CD4-positive, alpha-beta T cell treated with Interferon alpha-2 for 1 hour (primary cell): ENCODE data around the gene CNTROB.

Experiments
- DNase-seq, 2 donors: peaks; one replicate each; pipeline ENCODE4 v3.0.0-alpha.2; 2020 to 2022

CNTROB gene

GRCh38 chr17:7903154-7904103, 28.6 kb upstream of the CNTROB start:
- no peak for DNase-seq

DNA sequence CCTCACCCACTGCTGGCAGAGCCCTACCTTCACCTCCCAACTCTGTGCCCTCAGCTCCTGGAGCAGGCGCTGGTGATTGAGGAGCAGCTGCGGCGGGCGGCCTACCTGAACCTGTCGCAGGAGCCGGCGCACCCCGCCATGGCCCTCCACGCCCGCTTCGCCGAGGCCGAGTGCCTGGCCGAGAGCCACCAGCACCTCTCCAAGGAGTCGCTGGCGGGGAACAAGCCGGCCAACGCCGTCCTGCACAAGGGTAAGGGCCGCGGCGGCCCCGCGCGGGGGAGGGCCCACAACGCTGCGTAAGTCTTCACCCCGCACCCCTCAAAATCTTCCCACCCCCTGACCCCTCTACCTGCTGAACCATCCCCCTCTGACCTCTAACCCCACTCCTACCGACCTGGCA, 22.9 kb upstream of the CNTROB start:
- DNase-seq, result no peak

GRCh38 chr17:7910281-7910680, 21.7 kb upstream of the CNTROB start:
- no peak for DNase-seq

- DNase-seq, result no peak
Observed at GRCh38 chr17:7910711-7911110, 21.3 kb upstream of the CNTROB start.

GRCh38 chr17:7911116-7911515, 20.9 kb upstream of the CNTROB start:
- DNase-seq, result no peak

DNA sequence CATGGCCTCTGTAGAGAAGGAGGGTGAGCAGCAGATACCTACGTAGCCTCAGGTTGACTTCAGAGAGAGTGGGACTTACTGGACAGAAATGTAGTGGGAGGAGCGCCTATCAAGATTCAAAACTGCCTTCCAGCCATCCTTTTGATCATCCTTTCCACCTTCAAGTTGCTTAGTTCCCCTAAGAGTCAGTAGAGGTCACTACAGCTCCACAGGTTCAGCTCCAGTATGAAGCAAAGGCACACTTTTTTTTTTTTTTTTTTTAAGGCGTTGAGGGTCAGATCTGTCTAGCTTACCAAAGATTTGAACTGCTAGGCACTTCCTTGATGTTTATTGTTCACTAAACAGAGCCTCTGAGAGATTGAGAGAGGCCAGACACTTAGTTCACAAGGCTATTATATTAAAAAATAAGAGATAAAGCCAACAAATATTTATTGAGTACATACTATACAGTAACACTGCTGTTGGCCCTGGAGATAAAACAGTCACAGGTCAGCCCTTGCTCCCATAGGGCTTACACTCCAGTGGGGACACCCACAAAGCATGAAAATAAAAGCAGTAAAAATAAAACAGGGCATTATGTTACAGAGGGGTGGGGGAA, 19.0 kb upstream of the CNTROB start:
- peak; percentile 72 to 85 for DNase-seq

DNA sequence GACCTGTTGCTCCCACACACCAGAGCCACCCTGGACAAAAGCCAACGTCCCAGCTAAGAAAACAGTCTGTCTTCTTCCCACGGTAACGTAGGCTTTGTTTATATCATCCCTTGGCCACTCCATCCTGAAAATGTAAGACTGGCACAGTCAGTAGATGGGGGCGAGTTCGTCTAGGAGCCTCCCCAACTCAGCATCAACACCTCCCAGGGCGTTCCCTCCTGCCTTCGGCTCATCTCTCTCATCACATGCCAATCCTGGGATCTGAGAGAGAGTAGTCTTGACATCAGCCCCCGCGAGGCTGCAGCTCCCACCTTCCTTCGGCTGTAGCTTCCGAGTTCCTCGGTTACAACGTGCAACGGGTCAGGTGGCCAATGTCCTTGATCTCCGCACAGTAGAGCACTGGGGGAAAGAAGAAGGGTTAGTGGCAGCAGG, 16.8 kb upstream of the CNTROB start:
- DNase-seq, result no peak

GRCh38 chr17:7915611-7916384, 16.2 kb upstream of the CNTROB start, which contains the start of gene RNF227:
Gene RNF227, minus strand, starts transcription at chr17:7916289. Its CDS starts 94 bp downstream, at chr17:7916195.
- peak; percentile 86 to 88 for DNase-seq

- DNase-seq, result no peak
Observed at GRCh38 chr17:7916385-7916682, 15.7 kb upstream of the CNTROB start.

GRCh38 chr17:7916808-7917207, 15.2 kb upstream of the CNTROB start:
- DNase-seq, result no peak

DNA sequence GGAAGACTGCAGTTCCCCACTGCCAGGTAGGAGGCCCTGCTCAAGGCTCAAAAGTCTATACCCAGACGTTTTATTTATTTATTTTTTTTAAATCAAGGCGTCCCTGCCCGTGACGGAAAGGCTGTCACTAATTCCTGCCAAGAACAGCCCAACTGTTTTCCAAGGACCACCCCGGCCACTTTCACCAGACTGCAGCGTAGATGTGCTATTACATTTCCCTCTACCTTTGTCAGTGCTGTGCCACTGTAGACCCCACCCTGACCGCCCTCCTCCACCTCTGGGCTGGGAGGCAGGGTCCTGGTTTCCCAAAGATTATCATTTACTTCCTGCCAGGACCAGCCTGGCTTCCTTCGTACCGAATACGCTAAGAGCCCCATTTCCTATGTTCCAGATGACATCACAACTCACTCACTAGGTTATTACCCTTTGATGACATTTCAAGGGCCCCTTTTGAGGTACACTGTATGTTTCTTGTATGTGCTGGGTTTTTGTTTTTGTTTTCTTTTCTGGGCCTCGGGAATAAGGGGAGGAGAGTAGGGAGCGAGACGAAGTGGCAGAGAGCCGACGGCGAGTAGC, 9.6 kb upstream of the CNTROB start:
- no peak for DNase-seq

DNA sequence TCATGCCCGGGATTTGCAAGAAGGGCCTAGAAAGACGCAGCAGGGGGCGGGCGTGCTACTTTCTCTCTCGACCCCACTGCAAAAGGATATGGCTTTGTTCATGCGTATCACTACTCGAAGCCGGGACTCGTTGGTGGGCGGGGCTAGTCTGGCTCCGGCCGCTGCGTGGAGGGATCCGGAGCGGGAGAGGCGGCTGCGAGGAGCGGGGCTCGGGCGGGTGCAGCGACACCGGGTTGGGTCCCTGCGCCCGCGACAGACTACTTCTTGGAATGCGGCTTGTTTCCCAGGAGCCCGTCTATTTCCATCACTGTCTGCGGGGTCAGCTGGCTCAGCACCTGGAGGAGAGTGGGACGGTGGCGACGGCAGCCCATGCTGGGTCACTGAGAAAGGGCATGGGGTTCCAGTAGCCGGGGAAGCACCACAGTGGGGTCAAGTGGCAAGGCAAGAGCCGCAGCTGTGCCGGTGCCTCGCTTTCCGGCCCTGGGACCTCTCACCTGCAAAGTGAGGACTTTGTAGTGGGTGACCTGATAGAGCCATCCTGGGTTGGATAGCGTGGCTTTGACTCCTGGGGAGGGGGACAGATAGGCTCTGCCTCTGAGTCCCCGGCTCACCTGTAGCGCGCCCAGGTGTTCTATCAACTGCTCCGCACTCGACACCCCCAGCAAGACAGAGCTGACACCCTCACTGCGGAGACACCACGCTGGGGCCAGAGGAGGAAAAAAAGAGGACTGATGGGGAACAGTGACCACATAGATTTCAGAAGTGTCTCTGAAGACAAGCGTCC, 9.0 kb upstream of the CNTROB start:
- peak; percentile 83 to 89 for DNase-seq

DNA sequence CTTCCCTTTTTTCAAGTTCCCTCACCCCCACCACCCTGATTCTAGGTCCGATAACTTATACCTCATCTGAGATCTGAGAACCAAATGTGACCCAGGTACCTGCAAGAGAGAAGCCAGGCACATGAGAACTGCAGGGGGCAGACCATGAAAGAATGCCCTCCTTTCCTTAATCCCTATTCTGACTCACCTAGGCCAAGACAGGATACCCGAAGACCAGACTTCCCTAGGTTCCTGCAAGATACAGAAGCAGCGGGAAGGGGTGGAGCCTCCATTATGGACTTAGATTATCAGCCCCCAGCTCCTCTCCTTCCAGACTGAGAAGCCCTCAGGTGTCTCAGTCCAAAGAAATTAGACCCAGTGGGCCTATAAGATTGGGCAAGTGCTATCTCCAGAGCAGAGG, 4.4 kb upstream of the CNTROB start:
- no peak for DNase-seq

DNA sequence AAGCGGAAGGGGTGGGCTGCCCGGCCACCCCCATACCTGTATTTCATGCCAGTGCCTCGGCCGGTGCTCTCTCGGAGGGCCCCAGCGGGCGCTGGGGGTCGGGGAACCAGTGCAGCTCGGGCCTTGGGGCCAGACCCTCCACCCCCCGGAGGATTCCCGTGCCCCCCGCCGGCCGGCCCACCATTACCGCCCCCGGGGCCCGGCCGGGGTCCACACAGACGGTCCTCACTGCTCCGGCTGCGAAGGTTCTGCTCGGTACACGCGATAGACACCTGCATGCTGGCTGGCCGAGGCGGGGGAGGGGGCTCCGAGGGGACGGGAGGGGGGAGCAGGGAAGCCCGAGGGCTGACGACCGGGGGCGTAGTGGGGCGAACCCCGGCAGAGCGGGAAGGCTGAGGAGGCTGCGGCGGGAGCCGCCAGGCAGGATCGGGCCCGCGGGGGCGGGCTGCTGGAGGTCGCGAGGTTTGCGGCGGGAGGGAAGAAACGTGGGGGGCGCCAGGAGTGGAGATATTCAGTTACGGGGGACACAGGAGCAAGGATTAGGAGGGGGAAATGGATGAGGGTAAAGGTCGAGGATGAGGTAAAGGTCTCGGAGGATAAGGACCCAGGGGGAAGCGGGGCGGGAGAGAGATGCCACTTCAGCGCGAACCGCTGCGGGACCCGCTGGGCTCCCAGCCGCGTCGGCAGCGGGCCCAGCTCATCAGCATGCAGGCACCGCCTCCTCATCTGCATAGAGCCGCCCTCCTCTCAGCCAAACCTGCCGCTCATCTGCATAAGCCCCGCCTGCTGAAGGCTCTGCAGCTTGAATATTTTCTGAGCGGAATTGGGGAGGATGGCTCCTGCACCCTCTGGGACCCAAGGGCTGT, 2.6 kb upstream of the CNTROB start, which contains the start of gene KCNAB3:
KCNAB3 (minus strand) TSS at position 699 of the 866 bp plus-strand sequence; CDS start at position 278, 421 bp downstream.
- DNase-seq, result peak; percentile 53 to 68

DNA sequence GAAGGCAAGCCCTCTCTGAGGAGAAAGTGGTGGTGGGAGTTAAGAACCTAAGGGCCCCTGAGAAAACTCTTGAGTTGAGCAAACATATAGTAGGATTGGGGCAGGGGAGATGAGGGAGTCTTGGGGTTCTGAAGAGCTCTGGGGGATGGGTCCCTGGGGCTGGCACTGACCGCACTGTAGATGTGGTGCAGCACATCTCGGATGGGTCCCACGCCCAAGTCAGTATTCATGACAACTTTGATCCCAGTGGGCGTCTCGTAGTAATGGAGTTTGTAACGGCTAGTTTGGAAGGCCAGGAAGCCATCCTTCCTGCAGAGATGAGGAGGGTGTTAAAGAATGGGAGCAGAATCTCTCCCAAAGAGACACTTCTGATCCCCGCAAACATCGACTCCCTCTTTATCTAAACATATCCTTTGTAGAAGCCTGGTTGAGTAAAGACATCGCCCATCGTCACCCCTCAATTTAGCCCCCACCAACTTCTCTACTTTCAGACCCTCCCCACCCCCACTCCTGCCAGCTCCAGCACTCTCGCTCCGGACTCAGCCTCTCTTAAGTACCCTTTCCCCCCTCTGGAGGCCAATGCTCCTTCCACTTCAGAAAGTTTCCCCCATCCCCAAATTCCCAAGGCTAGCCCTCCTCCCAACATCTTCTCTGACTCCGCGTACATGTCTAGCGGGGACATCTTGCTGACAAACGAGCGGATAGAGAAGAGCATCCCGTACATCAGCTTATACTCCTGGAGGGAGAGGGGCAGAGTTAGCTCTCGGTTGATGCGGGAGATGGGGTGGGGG, 970 bp upstream of the CNTROB start:
- no peak for DNase-seq

- peak; percentile 20 to 41 for DNase-seq
Observed at GRCh38 chr17:7932483-7932891, 481 bp downstream of the CNTROB start.

- DNase-seq, result peak; percentile 25 to 53
Observed at GRCh38 chr17:7932949-7933348, 943 bp downstream of the CNTROB start.

GRCh38 chr17:7935859-7936258, 3.9 kb downstream of the CNTROB start:
- DNase-seq, result no peak

GRCh38 chr17:7940034-7940433, 8.0 kb downstream of the CNTROB start:
- DNase-seq, result no peak

DNA sequence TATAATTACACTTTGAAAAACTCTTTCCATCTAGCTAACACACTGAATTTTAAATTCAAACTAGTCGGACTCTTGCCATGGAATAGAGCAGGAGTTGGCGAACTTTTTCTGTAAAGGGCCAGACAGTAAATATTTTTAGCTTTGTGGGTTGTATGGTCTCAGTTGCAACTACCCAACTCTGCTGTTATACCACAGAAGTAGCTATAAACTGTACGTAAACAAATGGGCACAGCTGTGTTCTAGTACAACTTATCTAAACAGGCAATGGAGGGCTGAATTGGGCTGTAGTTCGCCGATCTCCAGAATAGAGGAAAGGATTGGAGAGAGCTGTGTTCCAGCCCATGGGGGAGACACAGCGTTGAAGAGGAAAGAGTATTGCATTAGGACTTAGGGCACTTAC, 8.7 kb downstream of the CNTROB start:
- DNase-seq, result no peak
